ENCODE results near the gene PHACTR3. TPM values are rescaled to one million over a fixed set of nuclear protein-coding genes. Genes with fewer than 3 reads are reported as not detected.

PHACTR3 gene
- total RNA-seq, 4 donors from 2014 or later: 2.4 to 12.8 (median 9.7) TPM

DNA sequence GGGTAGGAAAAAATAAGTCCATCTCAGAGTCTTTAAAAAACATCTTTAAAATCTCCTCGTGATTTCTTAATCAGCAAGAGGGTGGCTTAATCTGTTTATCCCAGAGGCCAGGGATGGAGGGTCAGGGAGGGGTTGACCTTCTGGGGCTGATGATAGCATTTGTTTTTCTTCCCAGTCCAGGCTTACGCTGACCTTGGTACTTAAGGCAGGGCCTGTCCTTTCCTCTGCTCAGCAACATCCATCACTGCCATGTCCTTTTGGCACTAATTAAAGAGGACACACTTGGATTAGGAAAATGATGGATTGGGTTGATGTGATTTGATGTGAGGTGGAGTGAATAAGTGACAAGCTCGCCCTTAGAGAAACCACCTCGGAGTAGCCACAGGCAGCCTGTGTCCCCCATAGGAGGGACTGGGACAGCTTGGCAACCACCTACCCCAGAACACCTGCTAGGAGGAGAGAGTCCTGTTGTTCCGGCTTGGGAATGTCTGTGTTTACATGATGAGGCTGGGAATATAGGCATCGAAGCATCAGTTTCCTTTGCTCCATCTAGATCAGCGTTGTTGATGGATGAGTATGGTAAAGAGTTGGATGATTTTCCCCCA is 44.2 kb downstream of the PHACTR3 start:
- Histone ChIP-seq H3K4me3 (no peak overlapping the region), H3K27me3 (peaks cover 5% of the 10 kb centered on the region), H3K36me3 (no peaks in the 10 kb centered on the region), H3K27ac (no peak overlapping the region), H3K9me3 (no peaks in the 10 kb centered on the region), H3K4me1 (no peaks in the 10 kb centered on the region)
- no peak for DNase-seq (ENCODE audit: low spot score in 2 of 2)
- TF ChIP-seq, protein P1, sequence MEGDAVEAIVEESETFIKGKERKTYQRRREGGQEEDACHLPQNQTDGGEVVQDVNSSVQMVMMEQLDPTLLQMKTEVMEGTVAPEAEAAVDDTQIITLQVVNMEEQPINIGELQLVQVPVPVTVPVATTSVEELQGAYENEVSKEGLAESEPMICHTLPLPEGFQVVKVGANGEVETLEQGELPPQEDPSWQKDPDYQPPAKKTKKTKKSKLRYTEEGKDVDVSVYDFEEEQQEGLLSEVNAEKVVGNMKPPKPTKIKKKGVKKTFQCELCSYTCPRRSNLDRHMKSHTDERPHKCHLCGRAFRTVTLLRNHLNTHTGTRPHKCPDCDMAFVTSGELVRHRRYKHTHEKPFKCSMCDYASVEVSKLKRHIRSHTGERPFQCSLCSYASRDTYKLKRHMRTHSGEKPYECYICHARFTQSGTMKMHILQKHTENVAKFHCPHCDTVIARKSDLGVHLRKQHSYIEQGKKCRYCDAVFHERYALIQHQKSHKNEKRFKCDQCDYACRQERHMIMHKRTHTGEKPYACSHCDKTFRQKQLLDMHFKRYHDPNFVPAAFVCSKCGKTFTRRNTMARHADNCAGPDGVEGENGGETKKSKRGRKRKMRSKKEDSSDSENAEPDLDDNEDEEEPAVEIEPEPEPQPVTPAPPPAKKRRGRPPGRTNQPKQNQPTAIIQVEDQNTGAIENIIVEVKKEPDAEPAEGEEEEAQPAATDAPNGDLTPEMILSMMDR (IDR thresholded peaks at IDR 0.05): no peak
- no peak for TF ChIP-seq POLR2AphosphoS5 (IDR thresholded peaks at IDR 0.05)
- no peak for TF ChIP-seq EP300 (IDR thresholded peaks at IDR 0.05)
- TF ChIP-seq POLR2A (IDR thresholded peaks at IDR 0.05): no peak
- WGBS: 84% methylated on average over 7 of the region's 7 CpGs

DNA sequence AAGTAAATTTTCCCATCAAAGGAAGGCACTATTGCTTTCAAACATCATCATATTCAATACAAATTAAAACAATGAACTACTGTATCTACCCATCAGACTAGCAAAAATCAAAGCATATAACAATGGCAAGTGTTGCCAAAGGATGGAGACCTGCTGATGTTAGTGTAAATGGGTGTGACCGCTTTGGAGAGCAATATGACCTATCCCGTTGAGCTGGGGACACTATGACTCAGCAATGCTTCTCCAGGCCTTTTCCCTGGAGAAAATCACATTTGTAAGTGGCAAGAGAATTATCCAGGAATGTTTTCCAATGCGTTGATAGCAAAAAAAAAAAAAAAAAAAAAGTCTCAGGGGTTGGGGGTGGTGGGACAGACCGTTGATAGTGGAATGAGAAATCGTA is 46.1 kb downstream of the PHACTR3 start:
- H3K27ac ChIP-seq: no peak overlapping the region
- H3K36me3 ChIP-seq: no peaks in the 10 kb centered on the region
- H3K9me3 ChIP-seq: no peaks in the 10 kb centered on the region
- TF ChIP-seq POLR2AphosphoS5 (IDR thresholded peaks at IDR 0.05): no peak
- TF ChIP-seq POLR2A (IDR thresholded peaks at IDR 0.05): no peak
- TF ChIP-seq EP300 (IDR thresholded peaks at IDR 0.05): no peak
- TF ChIP-seq, protein P1 (IDR thresholded peaks at IDR 0.05): no peak
- WGBS: 64% methylated on average over 5 of the region's 5 CpGs
- no peak overlapping the region for H3K4me3 ChIP-seq
- no peaks in the 10 kb centered on the region for H3K27me3 ChIP-seq
- H3K4me1 ChIP-seq: no peaks in the 10 kb centered on the region
- no peak for DNase-seq (ENCODE audit: low spot score in 2 of 2)

DNA sequence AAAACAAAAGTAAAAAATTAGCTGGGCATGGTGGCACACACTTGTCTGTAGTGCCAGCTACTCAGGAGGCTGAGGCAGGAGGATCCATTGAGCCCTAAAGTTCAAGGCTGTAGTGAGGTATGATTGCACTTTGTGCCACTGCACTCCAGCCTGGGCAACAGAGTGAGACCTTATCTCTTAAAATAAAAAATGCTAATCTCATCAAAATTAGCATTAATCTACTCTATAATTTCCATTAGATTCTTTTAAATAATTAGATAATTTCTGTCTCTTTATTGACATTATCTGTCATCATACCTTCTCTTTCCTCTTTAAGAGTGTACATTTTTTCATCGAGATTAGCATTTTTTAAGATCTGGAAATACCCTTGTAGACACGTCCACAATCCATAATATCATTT is 48.0 kb downstream of the PHACTR3 start:
- Histone ChIP-seq H3K36me3 (no peaks in the 10 kb centered on the region), H3K9me3 (peaks cover 13% of the 10 kb centered on the region), H3K27me3 (no peaks in the 10 kb centered on the region), H3K27ac (no peak overlapping the region), H3K4me1 (no peaks in the 10 kb centered on the region), H3K4me3 (no peak overlapping the region)
- WGBS: 71% methylated on average over 2 of the region's 2 CpGs
- DNase-seq (ENCODE audit: low spot score in 2 of 2): no peak
- TF ChIP-seq EP300 (IDR thresholded peaks at IDR 0.05) (no peak), POLR2A (IDR thresholded peaks at IDR 0.05) (no peak), POLR2AphosphoS5 (IDR thresholded peaks at IDR 0.05) (no peak)
- TF ChIP-seq, protein P1 (IDR thresholded peaks at IDR 0.05): no peak

DNA sequence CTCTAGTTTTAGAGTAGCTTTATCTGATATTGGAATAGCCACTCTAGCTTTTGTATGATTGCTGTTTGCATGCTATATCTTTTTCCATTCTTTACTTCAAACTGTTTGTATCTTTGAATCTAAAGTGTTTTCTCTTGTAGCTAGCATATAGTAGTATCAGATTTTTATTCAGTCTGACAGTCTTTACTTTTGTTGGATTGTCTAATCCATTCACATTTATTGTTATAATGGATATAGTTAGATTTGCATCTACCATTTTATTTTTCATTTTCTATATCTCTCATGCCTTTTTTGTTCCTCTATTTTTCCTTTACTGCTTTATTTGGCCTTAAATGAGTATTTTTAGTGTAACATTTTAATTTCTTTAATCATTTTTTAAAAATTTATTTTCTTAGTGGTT is 52.1 kb downstream of the PHACTR3 start:
- H3K9me3 ChIP-seq: peaks cover 19% of the 10 kb centered on the region

DNA sequence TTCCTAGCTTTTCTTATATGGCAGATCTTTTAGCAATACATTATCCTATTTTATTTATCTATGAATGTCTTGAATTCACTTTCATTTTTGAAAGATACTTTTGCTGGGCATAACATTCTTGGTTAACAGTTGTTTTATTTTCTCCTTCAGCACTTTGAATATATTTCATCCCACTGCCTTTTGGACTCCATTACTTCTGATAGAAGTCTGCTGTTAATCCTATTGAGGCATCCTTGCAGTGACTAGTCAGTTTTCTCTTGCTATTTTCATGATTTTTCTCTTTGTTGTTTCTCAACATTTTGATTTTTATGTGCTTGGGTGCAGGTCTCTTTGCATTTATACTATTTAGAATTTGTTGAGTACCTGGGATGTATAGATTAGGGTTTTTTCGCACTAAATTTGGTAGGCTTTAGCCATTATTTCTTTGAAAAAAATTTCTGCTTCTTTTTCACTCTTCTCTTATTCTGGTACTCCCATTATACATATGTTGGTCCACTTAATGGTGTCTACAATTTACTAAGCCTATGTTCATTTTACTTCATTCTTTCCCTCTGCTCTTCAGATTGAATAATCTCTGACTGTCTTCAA is 53.2 kb downstream of the PHACTR3 start:
- Histone ChIP-seq H3K27me3 (peaks cover 17% of the 10 kb centered on the region), H3K4me3 (no peak overlapping the region), H3K27ac (no peak overlapping the region), H3K4me1 (no peaks in the 10 kb centered on the region), H3K9me3 (peaks cover 19% of the 10 kb centered on the region), H3K36me3 (no peaks in the 10 kb centered on the region)
- TF ChIP-seq, protein P1 (IDR thresholded peaks at IDR 0.05): no peak
- TF ChIP-seq POLR2A (IDR thresholded peaks at IDR 0.05): no peak
- no peak for TF ChIP-seq EP300 (IDR thresholded peaks at IDR 0.05)
- no peak for TF ChIP-seq POLR2AphosphoS5 (IDR thresholded peaks at IDR 0.05)
- no peak for DNase-seq (ENCODE audit: low spot score in 2 of 2)
- 81% methylated on average over 1 of the region's 1 CpG for WGBS

More for the DNA sequence above, 52.1 kb downstream of the PHACTR3 start:
- Histone ChIP-seq H3K4me3 (no peak overlapping the region), H3K4me1 (no peaks in the 10 kb centered on the region), H3K27ac (no peak overlapping the region), H3K27me3 (peaks cover 6% of the 10 kb centered on the region), H3K36me3 (no peaks in the 10 kb centered on the region)
- TF ChIP-seq POLR2A (IDR thresholded peaks at IDR 0.05) (no peak), POLR2AphosphoS5 (IDR thresholded peaks at IDR 0.05) (no peak), EP300 (IDR thresholded peaks at IDR 0.05) (no peak)
- TF ChIP-seq, protein P1 (IDR thresholded peaks at IDR 0.05): no peak
- DNase-seq (ENCODE audit: low spot score in 2 of 2): no peak

Measured in suprapubic skin (tissue), 4 donors.